GM12864 (cell line): Measurements from ENCODE around the gene FCHO2.
A peak's percentile ranks its signal among the peaks of the same experiment; 100 is the strongest.

Source experiments
- DNase-seq: peaks from one replicate; pipeline ENCODE4 v3.0.0-alpha.2; 2011; ENCODE audit warnings: low read depth
- H3K4me3 ChIP-seq: 2 replicates; pipeline ENCODE4 v1.5.1; 2011; ENCODE audit warnings: mild to moderate bottlenecking, low read depth, low read length, control low read depth
- TF ChIP-seq, protein P1 (sequence below): IDR thresholded peaks from 2 replicates; pipeline ENCODE4 v1.5.1; 2011; ENCODE audit warnings: low read depth, mild to moderate bottlenecking, moderate library complexity, low read length, control low read depth, inconsistent platforms; ENCODE audit errors: missing control alignments

Gene FCHO2

DNA sequence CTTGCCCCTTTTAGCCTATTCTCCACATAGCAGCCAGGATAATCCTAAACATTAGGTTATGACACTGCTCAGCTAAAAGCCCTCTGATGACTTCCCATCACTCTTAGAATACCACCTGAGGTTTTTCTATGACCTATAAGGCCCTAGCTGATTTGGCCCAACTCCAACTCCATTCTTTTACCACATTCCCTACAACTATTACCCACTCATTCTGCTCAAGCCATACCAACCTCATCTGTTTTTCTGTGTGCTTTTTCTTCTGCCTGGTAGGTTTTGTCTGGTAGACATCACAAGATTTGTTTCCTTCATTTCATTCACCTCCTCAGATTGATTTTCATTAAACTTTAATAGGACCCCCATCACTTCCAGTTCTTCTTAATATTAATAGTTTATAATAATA lies 12.5 kb upstream of the FCHO2 start:
- DNase-seq, result no peak
- H3K4me3 ChIP-seq, result no peak overlapping the region
- TF ChIP-seq, protein P1, sequence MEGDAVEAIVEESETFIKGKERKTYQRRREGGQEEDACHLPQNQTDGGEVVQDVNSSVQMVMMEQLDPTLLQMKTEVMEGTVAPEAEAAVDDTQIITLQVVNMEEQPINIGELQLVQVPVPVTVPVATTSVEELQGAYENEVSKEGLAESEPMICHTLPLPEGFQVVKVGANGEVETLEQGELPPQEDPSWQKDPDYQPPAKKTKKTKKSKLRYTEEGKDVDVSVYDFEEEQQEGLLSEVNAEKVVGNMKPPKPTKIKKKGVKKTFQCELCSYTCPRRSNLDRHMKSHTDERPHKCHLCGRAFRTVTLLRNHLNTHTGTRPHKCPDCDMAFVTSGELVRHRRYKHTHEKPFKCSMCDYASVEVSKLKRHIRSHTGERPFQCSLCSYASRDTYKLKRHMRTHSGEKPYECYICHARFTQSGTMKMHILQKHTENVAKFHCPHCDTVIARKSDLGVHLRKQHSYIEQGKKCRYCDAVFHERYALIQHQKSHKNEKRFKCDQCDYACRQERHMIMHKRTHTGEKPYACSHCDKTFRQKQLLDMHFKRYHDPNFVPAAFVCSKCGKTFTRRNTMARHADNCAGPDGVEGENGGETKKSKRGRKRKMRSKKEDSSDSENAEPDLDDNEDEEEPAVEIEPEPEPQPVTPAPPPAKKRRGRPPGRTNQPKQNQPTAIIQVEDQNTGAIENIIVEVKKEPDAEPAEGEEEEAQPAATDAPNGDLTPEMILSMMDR, result no peak

DNA sequence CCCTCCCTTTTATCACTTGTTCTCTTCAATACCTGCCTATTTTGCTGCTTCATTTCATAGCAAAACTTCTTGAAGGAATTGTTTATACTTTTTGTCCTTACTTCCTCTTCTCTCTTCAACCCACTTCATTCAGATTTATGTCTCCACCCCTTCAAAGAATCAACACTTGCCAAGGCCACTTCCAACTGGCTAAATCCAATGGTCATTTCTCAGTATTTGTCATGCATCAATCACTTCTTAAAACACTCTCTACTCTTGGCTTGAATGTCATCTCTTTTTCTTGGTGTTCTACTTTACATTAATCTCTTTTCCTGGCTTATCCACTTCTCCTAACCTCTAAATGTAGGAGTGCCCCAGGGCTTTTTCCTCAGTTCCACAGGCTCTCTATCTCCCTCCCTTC lies 8.3 kb upstream of the FCHO2 start:
- TF ChIP-seq, protein P1, result no peak
- no peak for DNase-seq
- no peak overlapping the region for H3K4me3 ChIP-seq

GRCh38 chr5:72949481-72949880 lies 6.4 kb upstream of the FCHO2 start:
- DNase-seq, result no peak
- TF ChIP-seq, protein P1, result no peak
- no peak overlapping the region for H3K4me3 ChIP-seq

DNA sequence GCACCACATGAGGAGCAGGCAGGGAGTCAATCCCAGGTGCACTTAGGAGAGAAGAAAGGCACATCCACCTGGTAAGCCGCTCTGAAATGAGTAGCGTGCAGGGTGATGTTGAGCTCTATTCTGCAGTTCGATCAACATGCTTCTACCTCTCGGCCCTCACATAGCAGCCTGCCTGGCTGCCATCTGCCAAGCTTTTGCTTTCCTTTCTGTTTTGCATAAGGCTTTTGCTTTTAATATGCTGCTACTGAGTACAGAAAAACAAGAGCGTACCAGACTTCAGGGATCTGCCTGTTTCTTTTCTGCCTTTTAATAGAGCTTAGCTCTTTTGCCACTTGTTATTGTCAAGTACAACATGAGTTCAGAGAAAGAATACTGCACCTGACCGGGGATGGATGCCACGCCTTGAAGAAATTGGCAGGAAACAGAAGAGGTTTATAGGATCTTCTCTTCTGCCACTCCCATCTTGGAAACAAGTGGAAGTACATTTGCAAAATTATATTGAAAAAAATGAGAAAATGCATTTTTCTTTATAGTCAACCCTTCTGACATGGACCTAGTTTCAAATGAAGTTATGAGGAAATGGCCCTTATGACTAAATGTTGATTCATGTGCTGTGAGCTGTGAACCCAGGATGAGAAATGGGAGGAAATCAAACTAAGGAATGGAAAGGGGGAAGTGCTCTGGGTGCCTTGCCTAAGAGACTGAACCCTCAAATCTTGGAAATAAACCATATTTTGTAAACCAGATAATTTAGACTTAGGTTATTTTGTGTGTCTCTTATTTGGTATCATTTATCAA lies 4.0 kb upstream of the FCHO2 start:
- no peak for DNase-seq
- TF ChIP-seq, protein P1, result no peak
- H3K4me3 ChIP-seq, result no peak overlapping the region

DNA sequence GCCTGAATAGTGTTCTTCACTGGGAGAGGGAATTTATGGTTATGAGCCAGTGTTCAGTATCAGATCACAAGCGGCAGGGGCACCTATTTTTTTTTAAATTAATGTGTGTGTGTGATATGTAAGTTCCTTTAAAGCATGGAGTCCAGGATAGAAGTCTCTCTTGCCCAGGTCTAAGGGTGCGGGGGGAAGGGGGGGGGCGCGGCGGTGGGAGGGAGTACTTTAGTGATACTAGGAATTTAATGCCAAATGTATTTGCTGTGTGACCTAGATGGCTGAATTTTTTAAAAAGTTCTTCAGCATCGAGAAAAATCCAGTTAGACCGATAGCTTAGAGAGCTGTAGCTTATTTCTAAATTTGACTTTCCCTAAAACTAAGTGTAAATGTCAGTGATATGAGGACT lies 1.5 kb upstream of the FCHO2 start:
- H3K4me3 ChIP-seq, result no peak overlapping the region
- TF ChIP-seq, protein P1, result no peak
- DNase-seq, result no peak

DNA sequence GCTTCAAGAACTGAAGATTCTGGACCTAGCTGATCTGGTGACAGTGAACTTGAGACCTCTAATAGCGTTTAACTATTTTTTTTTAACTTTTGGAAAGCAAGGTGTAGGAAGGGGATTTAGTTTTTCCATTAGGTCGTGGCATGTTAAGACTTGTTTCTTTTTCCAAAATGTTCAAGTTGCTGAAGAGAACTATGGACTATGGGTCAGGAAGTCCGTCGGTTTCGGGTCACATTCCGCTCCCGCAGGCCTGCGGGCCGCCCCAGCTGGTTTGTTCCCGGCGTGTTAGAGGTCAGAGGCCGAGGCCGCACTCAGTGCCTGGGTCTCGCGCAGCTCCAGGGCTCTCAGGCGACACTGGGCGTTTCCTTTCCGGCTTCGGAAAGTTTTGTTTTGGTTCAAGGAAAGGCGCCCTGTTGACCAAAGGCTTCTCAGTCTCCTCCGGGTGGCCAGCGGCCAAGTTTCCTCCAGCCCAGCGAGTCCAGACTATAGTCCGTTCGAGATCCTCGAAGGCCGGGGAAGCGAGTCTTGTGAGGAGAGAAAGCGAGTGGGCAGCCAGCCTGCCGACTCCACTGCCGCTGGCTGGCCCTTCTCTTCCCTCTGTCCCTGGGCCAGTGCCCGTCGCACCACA lies 586 bp upstream of the FCHO2 start:
- no peak for DNase-seq
- TF ChIP-seq, protein P1, result no peak
- H3K4me3 ChIP-seq, result peak overlapping the region; percentile 75
